HUES6 (cell line): ENCODE data around the gene STAG3.
"Not testable (repeated sequence)": the region's sequence is repeated elsewhere in the genome, so short reads cannot be mapped to it uniquely, and the experiment has no call there.

Source experiments
- H3K27ac ChIP-seq: 2 replicates; pipeline ENCODE4 v1.7.0; 2013; ENCODE audit warnings: low read depth, mild to moderate bottlenecking, low read length, inconsistent platforms
- H3K27me3 ChIP-seq: 2 replicates; pipeline ENCODE4 v1.6.1; 2013; ENCODE audit warnings: low read length; ENCODE audit not compliant: control insufficient read depth, insufficient read depth
- H3K36me3 ChIP-seq: 2 replicates; pipeline ENCODE4 v1.6.1; 2013; ENCODE audit warnings: low read length; ENCODE audit not compliant: control insufficient read depth, insufficient read depth
- H3K4me1 ChIP-seq: 2 replicates; pipeline ENCODE4 v1.6.1; 2013; ENCODE audit warnings: low read length; ENCODE audit not compliant: control insufficient read depth, insufficient read depth
- H3K4me3 ChIP-seq: 2 replicates; pipeline ENCODE4 v1.5.1; 2013; ENCODE audit warnings: low read depth, low read length
- H3K9ac ChIP-seq: one replicate; pipeline ENCODE4 v1.6.1; 2013; ENCODE audit warnings: mild to moderate bottlenecking, low read length
- H3K9me3 ChIP-seq: 2 replicates; pipeline ENCODE4 v1.6.1; 2013; ENCODE audit warnings: low read depth, low read length; ENCODE audit not compliant: control insufficient read depth, insufficient read depth

Gene STAG3

GRCh38 chr7:100146350-100146749 is 31.4 kb upstream of the STAG3 start:
- H3K27ac ChIP-seq, H3K9me3 ChIP-seq, H3K4me3 ChIP-seq, H3K4me1 ChIP-seq, H3K9ac ChIP-seq, H3K36me3 ChIP-seq, H3K27me3 ChIP-seq: not testable (repeated sequence)

DNA sequence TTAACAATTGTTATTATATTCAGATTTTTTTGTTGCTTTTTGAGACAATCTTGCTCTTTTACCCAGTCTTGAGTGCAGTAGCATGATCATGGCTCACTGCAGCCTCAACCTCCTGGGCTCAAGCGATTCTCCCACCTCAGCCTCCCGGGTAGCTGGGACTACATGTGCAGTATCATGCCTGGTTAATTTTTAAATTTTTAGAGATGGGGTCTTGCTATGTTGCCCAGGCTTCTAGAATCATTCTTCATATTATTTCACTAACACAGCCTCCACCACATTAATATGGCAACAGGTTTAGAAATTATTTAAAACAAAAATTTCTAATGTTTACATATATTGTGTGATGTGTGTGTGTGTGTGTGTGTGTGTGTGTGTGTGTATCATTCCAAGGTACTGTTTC is 30.4 kb upstream of the STAG3 start:
- Histone ChIP-seq H3K27me3 (no peaks in the 10 kb centered on the region), H3K9me3 (no peaks in the 10 kb centered on the region), H3K4me1 (peaks cover 7% of the 10 kb centered on the region; the same call in 1 of the 2 replicates), H3K27ac (no peak overlapping the region), H3K4me3 (no peak overlapping the region), H3K9ac (no peak overlapping the region), H3K36me3 (peaks cover 6% of the 10 kb centered on the region; the same call in 1 of the 2 replicates)

DNA sequence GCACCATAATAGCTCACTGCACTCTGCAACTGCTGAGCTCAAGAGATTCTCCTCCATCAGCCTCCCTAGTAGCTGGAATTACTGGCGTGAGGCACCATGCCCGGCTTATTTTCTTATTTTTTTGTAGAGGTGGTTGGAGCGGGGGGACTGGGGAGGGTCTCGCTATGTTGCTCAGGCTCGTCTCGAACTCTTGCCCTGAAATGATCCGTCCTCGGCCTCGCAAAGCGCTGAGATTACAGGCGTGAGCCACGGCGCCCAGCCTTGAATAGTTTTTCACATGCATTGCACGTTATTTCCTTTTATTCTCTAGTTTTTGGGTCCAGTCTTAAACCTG is 29.5 kb upstream of the STAG3 start:
- Histone ChIP-seq H3K27me3 (no peaks in the 10 kb centered on the region), H3K4me1 (peaks cover 10% of the 10 kb centered on the region; the same call in 1 of the 2 replicates), H3K36me3 (peaks cover 14% of the 10 kb centered on the region), H3K4me3 (peak overlapping the region; percentile 51), H3K9ac (peak overlapping the region; percentile 43), H3K9me3 (no peaks in the 10 kb centered on the region), H3K27ac (peak overlapping the region; percentile 37; the same call in 1 of the 2 replicates)

- H3K9me3 ChIP-seq: no peaks in the 10 kb centered on the region
- peaks cover 12% of the 10 kb centered on the region; the same call in 1 of the 2 replicates for H3K4me1 ChIP-seq
- peaks cover 20% of the 10 kb centered on the region for H3K36me3 ChIP-seq
- H3K4me3 ChIP-seq: peak within 1 kb of the TSS; percentile 97
- H3K27me3 ChIP-seq: no peaks in the 10 kb centered on the region
- peak within 1 kb of the TSS; percentile 89 for H3K9ac ChIP-seq
- H3K27ac ChIP-seq: peak within 1 kb of the TSS; percentile 65; the same call in 1 of the 2 replicates
Measured at GRCh38 chr7:100148559-100149328, 29.0 kb upstream of the STAG3 start, which contains the start of gene LAMTOR4. Gene LAMTOR4 (plus strand): TSS chr7:100148918. CDS start chr7:100148973, 55 bp downstream.

GRCh38 chr7:100152404-100152803 is 25.3 kb upstream of the STAG3 start:
- no peaks in the 10 kb centered on the region for H3K27me3 ChIP-seq
- H3K9me3 ChIP-seq: no peaks in the 10 kb centered on the region
- H3K27ac ChIP-seq: no peak overlapping the region
- H3K36me3 ChIP-seq: peaks cover 52% of the 10 kb centered on the region
- H3K4me3 ChIP-seq: no peak overlapping the region
- H3K9ac ChIP-seq: no peak overlapping the region
- H3K4me1 ChIP-seq: peaks cover 38% of the 10 kb centered on the region

DNA sequence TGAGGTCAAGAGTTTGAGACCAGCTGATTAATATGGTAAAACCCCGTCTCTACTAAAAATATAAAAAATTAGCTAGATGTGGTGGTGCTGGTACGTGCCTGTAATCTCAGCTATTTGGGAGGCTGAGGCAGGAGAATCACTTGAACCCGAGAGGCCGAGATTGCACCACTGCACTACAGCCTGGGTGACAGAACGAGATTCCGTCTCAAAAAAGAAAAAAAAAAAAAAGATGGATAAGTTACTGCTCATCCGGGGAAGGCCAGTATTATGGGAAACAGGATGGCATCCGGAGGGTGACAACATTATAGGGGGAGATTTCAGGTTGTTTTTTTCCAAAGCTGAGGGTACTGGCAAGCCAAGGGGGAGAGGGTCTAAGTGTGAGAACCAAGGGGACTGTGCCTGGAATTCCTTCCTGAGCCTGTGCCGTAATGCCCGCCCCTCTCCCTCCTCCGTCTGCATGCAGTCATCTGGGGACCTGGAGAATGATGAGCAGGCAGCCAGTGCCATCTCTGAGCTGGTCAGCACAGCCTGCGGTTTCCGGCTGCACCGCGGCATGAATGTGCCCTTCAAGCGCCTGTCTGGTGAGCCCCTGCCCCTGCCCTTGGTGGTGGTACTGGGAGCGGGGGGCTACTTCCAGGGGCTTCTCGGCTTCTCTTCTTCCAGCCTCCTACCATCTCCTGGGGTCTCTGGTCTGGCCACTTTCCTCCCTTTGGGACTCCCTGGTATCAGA is 24.6 kb upstream of the STAG3 start:
- Histone ChIP-seq H3K27ac (no peak overlapping the region), H3K4me3 (no peak overlapping the region), H3K36me3 (peaks cover 52% of the 10 kb centered on the region), H3K27me3 (no peaks in the 10 kb centered on the region), H3K4me1 (peaks cover 42% of the 10 kb centered on the region), H3K9me3 (no peaks in the 10 kb centered on the region), H3K9ac (no peak overlapping the region)

DNA sequence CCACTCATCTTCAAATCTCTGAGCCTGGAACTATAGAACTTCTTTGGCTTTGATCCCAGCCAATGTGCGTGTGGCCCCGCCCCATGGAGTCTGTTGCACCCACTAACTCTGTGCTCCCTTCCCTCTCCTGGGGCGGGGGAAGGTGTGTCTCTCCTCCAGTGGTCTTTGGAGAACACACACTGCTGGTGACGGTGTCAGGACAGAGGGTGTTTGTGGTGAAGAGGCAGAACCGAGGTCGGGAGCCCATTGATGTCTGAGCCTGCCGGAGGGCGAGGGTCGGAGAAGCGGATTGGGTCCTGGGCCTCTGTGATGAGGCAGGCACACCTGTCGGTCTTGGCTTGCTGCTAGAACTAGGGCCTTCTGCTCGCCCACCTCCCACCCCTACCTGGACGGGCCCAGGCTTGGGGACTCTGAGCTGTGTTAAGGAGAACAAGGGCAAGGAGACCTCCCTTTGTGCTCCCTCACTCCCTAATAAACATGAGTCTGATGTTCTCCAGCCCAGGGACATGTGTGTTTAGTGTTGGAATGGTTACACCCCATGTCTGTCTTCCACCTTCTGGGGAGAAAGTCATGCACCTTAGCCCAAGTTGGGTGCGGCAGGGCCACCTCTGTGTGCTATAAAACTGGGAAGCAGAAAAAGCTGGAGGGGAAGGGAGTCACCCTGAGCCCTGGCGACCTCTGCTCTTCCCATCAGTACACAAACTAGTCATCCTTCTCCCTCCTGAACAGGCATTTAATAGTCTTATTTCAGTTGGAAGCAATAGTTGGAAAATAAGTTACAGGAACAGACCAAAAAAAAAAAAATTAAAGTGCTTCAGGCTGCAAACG is 23.8 kb upstream of the STAG3 start:
- H3K27me3 ChIP-seq: no peaks in the 10 kb centered on the region
- no peak overlapping the region for H3K4me3 ChIP-seq
- H3K36me3 ChIP-seq: peaks cover 52% of the 10 kb centered on the region
- H3K4me1 ChIP-seq: peaks cover 40% of the 10 kb centered on the region
- no peaks in the 10 kb centered on the region for H3K9me3 ChIP-seq
- peak overlapping the region; percentile 34 for H3K9ac ChIP-seq
- H3K27ac ChIP-seq: no peak overlapping the region

GRCh38 chr7:100154651-100155491 is 22.8 kb upstream of the STAG3 start:
- Histone ChIP-seq H3K9me3 (no peaks in the 10 kb centered on the region), H3K27ac (no peak overlapping the region), H3K9ac (no peak overlapping the region), H3K27me3 (no peaks in the 10 kb centered on the region), H3K36me3 (peaks cover 52% of the 10 kb centered on the region), H3K4me3 (no peak overlapping the region), H3K4me1 (peaks cover 42% of the 10 kb centered on the region)

- no peaks in the 10 kb centered on the region for H3K27me3 ChIP-seq
- H3K9me3 ChIP-seq: no peaks in the 10 kb centered on the region
- H3K4me3 ChIP-seq: no peak overlapping the region
- H3K27ac ChIP-seq: no peak overlapping the region
- H3K36me3 ChIP-seq: peaks cover 52% of the 10 kb centered on the region
- H3K4me1 ChIP-seq: peaks cover 38% of the 10 kb centered on the region
- H3K9ac ChIP-seq: no peak overlapping the region
Measured at GRCh38 chr7:100155553-100156317, 22.0 kb upstream of the STAG3 start.
